Naive thymus-derived CD4-positive, alpha-beta T cell (primary cell): Measurements from ENCODE around the gene PUSL1. TPM values are rescaled to one million over a fixed set of nuclear protein-coding genes. Genes with fewer than 3 reads are reported as not detected.
A peak's percentile ranks its signal among the peaks of the same experiment; 100 is the strongest.

Source experiments
- ATAC-seq: fragments of 150-1000 bp; cut with Tn5 transposase; 2 replicates; pipeline ENCODE4 v1.10.0; 2021; ENCODE audit warnings: mild to moderate bottlenecking, moderate library complexity
- CTCF ChIA-PET: fragments of 350-600 bp; sonication (Branson Sonifier 250); formaldehyde crosslinking; loops from one replicate; lab custom pipeline; 2021; ENCODE audit warnings: antibody characterized with exemption; lab: Charles Lee
- POLR2A ChIA-PET: fragments of 350-600 bp; sonication (Branson Sonifier 250); formaldehyde crosslinking; loops from one replicate; lab custom pipeline; 2021; ENCODE audit warnings: antibody characterized with exemption, inconsistent platforms; lab: Charles Lee
- DNase-seq, 9 donors: peaks; one replicate each; pipeline versions ENCODE4 v3.0.0 to v3.0.0-alpha.2; 2020 to 2022; ENCODE audit warnings: mixed read lengths in 1 of 9
- H3K27ac ChIP-seq: one replicate; pipeline ENCODE4 v1.7.0; 2013; ENCODE audit warnings: mild to moderate bottlenecking, low read depth, low read length, moderate library complexity
- H3K27me3 ChIP-seq, 2 donors: one replicate each; pipeline ENCODE4 v1.7.0; 2013; ENCODE audit warnings: low read length in 2 of 2, mild to moderate bottlenecking in 2 of 2, moderate library complexity in 2 of 2; ENCODE audit not compliant: control insufficient read depth in 2 of 2, insufficient read depth in 2 of 2
- H3K36me3 ChIP-seq, 3 experiments: 1 replicate in 2 of 3; 2 replicates in 1 of 3; pipeline ENCODE4 v1.7.0; 2013; ENCODE audit warnings: low read length in 3 of 3, mild to moderate bottlenecking in 3 of 3, moderate library complexity in 1 of 3; ENCODE audit not compliant: insufficient read depth in 3 of 3, control insufficient read depth in 2 of 3
- H3K4me1 ChIP-seq, 2 donors: one replicate each; pipeline ENCODE4 v1.7.0; 2013; ENCODE audit warnings: low read length in 2 of 2, mild to moderate bottlenecking in 2 of 2, moderate library complexity in 1 of 2; ENCODE audit not compliant: control insufficient read depth in 2 of 2, insufficient read depth in 2 of 2
- H3K4me3 ChIP-seq: 2 replicates; pipeline ENCODE4 v1.7.0; 2013; ENCODE audit warnings: mild to moderate bottlenecking, low read length
- H3K9me3 ChIP-seq, 3 experiments: 1 replicate in 2 of 3; 2 replicates in 1 of 3; pipeline ENCODE4 v1.7.0; 2013; ENCODE audit warnings: low read length in 3 of 3; ENCODE audit not compliant: control insufficient read depth in 2 of 3
- H3K27ac Mint-ChIP-seq, 9 donors: one replicate each; pipeline ENCODE4 v1.8.0; 2020 to 2022; ENCODE audit warnings: mixed read lengths in 9 of 9, mild to moderate bottlenecking in 8 of 9, moderate library complexity in 5 of 9, inconsistent platforms in 2 of 9
- H3K27me3 Mint-ChIP-seq, 5 donors: one replicate each; pipeline ENCODE4 v1.8.0; 2021 to 2022; ENCODE audit warnings: mixed read lengths in 5 of 5, mild to moderate bottlenecking in 1 of 5
- H3K36me3 Mint-ChIP-seq, 5 donors: one replicate each; pipeline ENCODE4 v1.8.0; 2020 to 2022; ENCODE audit warnings: mixed read lengths in 5 of 5, mild to moderate bottlenecking in 3 of 5, inconsistent platforms in 1 of 5
- H3K4me1 Mint-ChIP-seq, 7 donors: one replicate each; pipeline ENCODE4 v1.8.0; 2020 to 2022; ENCODE audit warnings: mixed read lengths in 7 of 7, mild to moderate bottlenecking in 3 of 7, inconsistent platforms in 1 of 7
- H3K4me3 Mint-ChIP-seq, 10 donors: one replicate each; pipeline ENCODE4 v1.8.0; 2020 to 2022; ENCODE audit warnings: mild to moderate bottlenecking in 10 of 10, mixed read lengths in 10 of 10, moderate library complexity in 6 of 10, inconsistent platforms in 2 of 10
- H3K9me3 Mint-ChIP-seq, 11 donors: one replicate each; pipeline ENCODE4 v1.8.0; 2020 to 2022; ENCODE audit warnings: mixed read lengths in 11 of 11, mild to moderate bottlenecking in 4 of 11, inconsistent platforms in 1 of 11, moderate library complexity in 1 of 11
- intact Hi-C, 2 donors: fragments of 100-400 bp; cut with micrococcal nuclease; formaldehyde crosslinking; loops; one replicate each; pipeline ENCODE4 v1.15.1; 2023
- polyA plus RNA-seq, 2 donors: library from polyadenylated mRNA; unstranded; fragments of 300-500 nt; fragmentation: Illumina TruSeq; gene quantifications; one replicate each; pipeline ENCODE4 v1.2.3, GENCODE V29; 2021
- total RNA-seq, 6 experiments: library from RNA in 5 of 6; stranded (reverse) in 5 of 6; gene quantifications; 1 replicate in 5 of 6; 2 replicates in 1 of 6; pipeline ENCODE4 v1.2.3 and lab custom pipeline; 2021 to 2026

PUSL1 gene
- total and polyA plus RNA-seq, 7 experiments from 2014 or later: 16.2 to 26.1 (median 19.4) TPM

DNA sequence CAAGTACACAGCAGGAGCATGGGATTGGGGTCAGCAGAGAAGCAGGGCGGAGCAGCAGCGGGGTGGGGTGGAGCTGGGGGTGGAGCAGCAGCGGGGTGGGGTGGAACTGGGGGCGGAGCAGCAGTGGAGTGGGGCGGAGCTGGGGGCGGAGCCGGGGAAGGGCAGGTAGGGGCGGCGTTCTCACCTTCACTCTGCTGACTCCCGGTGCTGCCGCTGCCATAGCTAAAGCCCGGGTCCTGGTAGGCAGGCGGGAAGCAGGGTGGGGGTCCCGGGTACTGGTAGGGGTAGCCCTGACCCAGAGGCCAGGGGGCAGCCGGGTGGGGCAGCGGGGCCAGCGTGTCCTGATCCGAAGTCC, 29.4 kb downstream of the PUSL1 start:
- intact Hi-C loops: no loop called here
- DNase-seq: peak in 2 of 9 donors; percentile 31 to 62

DNA sequence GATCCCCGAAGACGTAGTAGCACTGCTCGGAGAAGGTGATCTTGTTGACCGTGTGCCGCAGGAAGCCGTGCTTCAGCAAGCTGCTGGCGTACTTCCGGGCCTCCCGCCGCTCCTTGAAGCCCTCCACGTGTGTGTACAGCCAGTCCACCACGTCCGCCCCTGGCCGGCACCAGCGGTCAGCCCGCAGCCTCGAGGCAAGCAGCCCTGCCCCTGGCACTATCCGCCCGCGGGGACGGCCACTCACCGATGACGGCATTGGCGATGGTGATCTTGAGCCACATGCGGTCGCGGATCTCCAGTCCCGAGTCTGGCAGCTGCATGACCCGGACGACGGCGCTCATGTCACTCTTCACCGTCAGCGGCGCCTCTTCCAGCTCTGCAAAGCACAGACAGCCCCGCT, 29.9 kb downstream of the PUSL1 start:
- no peak for ATAC-seq
- CTCF ChIA-PET: no interaction called here

More for the DNA sequence above, 29.4 kb downstream of the PUSL1 start:
- Histone ChIP-seq H3K4me1 (no peaks in the 10 kb centered on the region), H3K27ac (no peak overlapping the region), H3K36me3 (peaks cover 0 to 29% (median 0%) of the 10 kb centered on the region in 3 experiments), H3K4me3 (no peak overlapping the region), H3K9me3 (no peaks in the 10 kb centered on the region), H3K27me3 (no peaks in the 10 kb centered on the region)
- Mint-ChIP-seq H3K4me3 (no peak overlapping the region), H3K9me3 (peaks cover 0 to 4% (median 0%) of the 10 kb centered on the region in 11 donors), H3K27ac (no peak overlapping the region), H3K36me3 (peaks cover 0 to 11% (median 4%) of the 10 kb centered on the region in 5 donors), H3K27me3 (no peaks in the 10 kb centered on the region), H3K4me1 (peaks cover 0 to 2% (median 0%) of the 10 kb centered on the region in 7 donors)
- ChIA-PET POLR2A (no interaction called here), CTCF (no interaction called here)
- ATAC-seq: peak; percentile 60

DNA sequence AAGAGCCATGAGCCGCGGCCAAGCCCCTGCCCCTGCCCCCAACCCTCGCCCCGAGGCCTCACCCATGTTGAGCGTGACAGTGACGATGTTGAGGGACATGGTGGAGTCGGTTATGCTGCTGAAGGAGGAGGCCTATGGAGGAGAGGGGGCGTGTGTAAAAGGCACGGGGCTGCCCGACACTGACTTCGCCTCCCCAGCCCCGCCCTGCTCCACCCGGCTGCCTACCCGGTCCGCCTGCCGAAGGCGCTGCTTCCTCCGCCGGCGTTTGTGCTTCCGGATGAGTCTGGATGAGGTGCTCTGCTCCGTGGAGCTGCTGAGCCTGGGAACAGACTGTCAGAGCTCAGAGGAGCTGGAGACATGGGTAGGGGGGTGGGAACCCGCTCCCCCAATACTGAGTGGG, 31.8 kb downstream of the PUSL1 start:
- DNase-seq (no peak), ATAC-seq (no peak)
- H3K4me1 Mint-ChIP-seq: peaks cover 0 to 7% (median 0%) of the 10 kb centered on the region in 7 donors
- Histone ChIP-seq H3K27me3 (no peaks in the 10 kb centered on the region), H3K9me3 (no peaks in the 10 kb centered on the region), H3K36me3 (peaks cover 0 to 29% (median 0%) of the 10 kb centered on the region in 3 experiments), H3K4me3 (no peak overlapping the region), H3K4me1 (no peaks in the 10 kb centered on the region), H3K27ac (no peak overlapping the region)
- no peak overlapping the region for H3K27ac Mint-ChIP-seq
- H3K27me3 Mint-ChIP-seq: no peaks in the 10 kb centered on the region
- CTCF ChIA-PET: no interaction called here
- peaks cover 0 to 11% (median 4%) of the 10 kb centered on the region in 5 donors for H3K36me3 Mint-ChIP-seq
- H3K4me3 Mint-ChIP-seq: no peak overlapping the region
- POLR2A ChIA-PET: no interaction called here
- peaks cover 0 to 4% (median 0%) of the 10 kb centered on the region in 11 donors for H3K9me3 Mint-ChIP-seq
- intact Hi-C loops: no loop called here

More for the DNA sequence above, 29.9 kb downstream of the PUSL1 start:
- H3K27me3 ChIP-seq: no peaks in the 10 kb centered on the region
- Mint-ChIP-seq H3K9me3 (peaks cover 0 to 4% (median 0%) of the 10 kb centered on the region in 11 donors), H3K4me3 (no peak overlapping the region), H3K27ac (no peak overlapping the region), H3K36me3 (peaks cover 0 to 11% (median 4%) of the 10 kb centered on the region in 5 donors), H3K4me1 (peaks cover 0 to 5% (median 0%) of the 10 kb centered on the region in 7 donors), H3K27me3 (no peaks in the 10 kb centered on the region)
- intact Hi-C loops: no loop called here
- POLR2A ChIA-PET: no interaction called here
- H3K4me3 ChIP-seq: no peak overlapping the region
- no peaks in the 10 kb centered on the region for H3K9me3 ChIP-seq
- peaks cover 0 to 29% (median 0%) of the 10 kb centered on the region in 3 experiments for H3K36me3 ChIP-seq
- H3K4me1 ChIP-seq: no peaks in the 10 kb centered on the region
- no peak overlapping the region for H3K27ac ChIP-seq
- no peak for DNase-seq

DNA sequence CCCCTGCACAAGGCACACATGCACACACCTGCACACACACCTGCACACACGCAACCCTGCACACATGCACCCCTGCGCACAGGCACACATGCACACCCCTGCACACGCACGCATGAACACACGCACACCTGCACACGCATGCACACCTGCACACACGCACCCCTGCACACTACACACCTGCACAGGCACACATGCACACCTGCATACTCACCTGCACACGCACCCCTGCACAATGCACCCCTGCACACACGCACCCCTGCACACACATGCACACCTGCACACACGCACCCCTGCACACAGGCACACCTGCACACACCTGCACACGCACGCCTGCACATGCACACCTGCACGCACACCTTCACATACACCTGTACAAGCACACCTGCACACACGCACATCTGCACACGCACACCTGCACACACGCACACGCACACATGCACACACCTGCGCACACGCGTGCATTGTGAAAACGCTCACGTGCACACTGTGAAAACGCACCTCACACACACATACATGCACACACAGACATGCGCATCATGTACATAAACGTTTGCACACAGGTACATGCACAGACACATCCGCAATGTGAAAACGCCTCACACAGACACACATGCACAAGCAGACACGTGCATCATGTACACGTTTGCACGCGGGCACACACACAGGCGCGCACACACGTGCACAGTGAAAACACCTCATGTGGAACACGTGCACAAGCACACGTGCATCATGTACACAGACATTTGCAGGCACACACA, 32.6 kb downstream of the PUSL1 start:
- H3K27ac Mint-ChIP-seq: peak overlapping the region in 2 of 9 donors; percentile 6 to 19
- ChIA-PET CTCF (no interaction called here), POLR2A (no interaction called here)
- intact Hi-C loops: no loop called here
- H3K4me1 Mint-ChIP-seq: peaks cover 0 to 7% (median 0%) of the 10 kb centered on the region in 7 donors
- no peaks in the 10 kb centered on the region for H3K27me3 Mint-ChIP-seq
- Histone ChIP-seq H3K36me3 (peaks cover 0 to 29% (median 0%) of the 10 kb centered on the region in 3 experiments), H3K4me1 (no peaks in the 10 kb centered on the region), H3K27ac (no peak overlapping the region), H3K27me3 (no peaks in the 10 kb centered on the region), H3K9me3 (no peaks in the 10 kb centered on the region), H3K4me3 (no peak overlapping the region)
- H3K36me3 Mint-ChIP-seq: peaks cover 0 to 11% (median 4%) of the 10 kb centered on the region in 5 donors
- DNase-seq: no peak
- H3K9me3 Mint-ChIP-seq: peaks cover 0 to 4% (median 0%) of the 10 kb centered on the region in 11 donors
- H3K4me3 Mint-ChIP-seq: no peak overlapping the region
- ATAC-seq: no peak

DNA sequence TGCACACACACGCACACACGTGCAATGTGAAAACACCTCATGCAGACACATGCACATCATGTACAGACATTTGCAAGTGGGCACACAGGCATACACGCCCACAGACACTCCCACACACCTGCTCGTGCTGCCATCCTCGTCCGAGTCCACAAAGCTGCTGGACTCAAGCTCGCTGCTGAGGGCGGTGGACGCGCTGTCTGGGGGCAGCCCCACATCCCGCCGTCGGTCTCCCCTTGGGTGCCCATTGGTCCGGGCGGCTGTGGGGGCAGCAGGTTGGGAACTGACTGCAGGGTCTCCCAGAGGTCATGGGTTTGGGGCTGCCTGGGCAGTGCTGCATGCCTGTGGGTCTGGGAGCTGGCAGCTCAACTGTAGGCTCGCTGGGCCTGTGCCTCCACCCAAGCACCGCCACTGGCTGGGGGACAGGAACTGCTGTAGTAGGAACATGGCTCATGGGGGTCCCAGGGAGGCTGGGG, 33.2 kb downstream of the PUSL1 start:
- intact Hi-C loops: no loop called here
- CTCF ChIA-PET: no interaction called here
- POLR2A ChIA-PET: no interaction called here
- Mint-ChIP-seq H3K9me3 (peaks cover 0 to 4% (median 0%) of the 10 kb centered on the region in 11 donors), H3K4me1 (peaks cover 0 to 9% (median 1%) of the 10 kb centered on the region in 7 donors), H3K36me3 (peaks cover 0 to 11% (median 4%) of the 10 kb centered on the region in 5 donors), H3K27me3 (no peaks in the 10 kb centered on the region), H3K4me3 (no peak overlapping the region), H3K27ac (no peak overlapping the region)
- no peaks in the 10 kb centered on the region for H3K9me3 ChIP-seq
- no peak for DNase-seq
- H3K27ac ChIP-seq: no peak overlapping the region
- no peaks in the 10 kb centered on the region for H3K27me3 ChIP-seq
- peaks cover 0 to 29% (median 0%) of the 10 kb centered on the region in 3 experiments for H3K36me3 ChIP-seq
- no peaks in the 10 kb centered on the region for H3K4me1 ChIP-seq
- no peak for ATAC-seq
- no peak overlapping the region for H3K4me3 ChIP-seq

DNA sequence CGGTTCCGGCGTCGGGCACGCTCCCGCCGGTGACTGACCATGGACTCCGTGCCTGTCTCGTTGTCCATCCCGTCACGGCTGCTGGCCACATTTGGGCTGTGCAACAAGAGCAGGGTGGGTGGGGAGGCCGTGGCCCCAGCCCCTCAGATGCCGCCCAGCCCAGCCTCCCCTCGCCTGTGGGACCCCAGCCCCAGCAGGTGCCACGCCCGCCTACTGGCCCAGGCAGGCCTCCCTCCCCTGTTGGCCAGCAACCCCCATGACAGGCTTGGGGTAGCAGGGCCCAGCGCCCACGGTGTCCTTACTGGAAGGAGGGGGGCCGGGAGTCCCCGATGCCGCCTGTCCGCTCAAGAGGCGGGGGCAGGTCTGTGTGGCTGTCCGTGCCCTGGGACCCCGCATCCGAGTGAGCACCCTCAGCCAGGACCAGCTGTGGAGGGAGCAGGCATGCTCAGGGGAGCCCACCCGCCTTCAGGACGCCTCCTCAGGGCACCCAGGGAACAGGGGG, 33.7 kb downstream of the PUSL1 start:
- ChIA-PET POLR2A (no interaction called here), CTCF (no interaction called here)
- Mint-ChIP-seq H3K4me3 (no peak overlapping the region), H3K4me1 (peaks cover 5 to 14% (median 6%) of the 10 kb centered on the region in 7 donors), H3K9me3 (peaks cover 0 to 4% (median 0%) of the 10 kb centered on the region in 11 donors), H3K27ac (no peak overlapping the region), H3K27me3 (no peaks in the 10 kb centered on the region), H3K36me3 (peaks cover 0 to 11% (median 4%) of the 10 kb centered on the region in 5 donors)
- Histone ChIP-seq H3K27ac (no peak overlapping the region), H3K36me3 (peaks cover 0 to 29% (median 0%) of the 10 kb centered on the region in 3 experiments), H3K4me1 (no peaks in the 10 kb centered on the region), H3K27me3 (no peaks in the 10 kb centered on the region), H3K4me3 (no peak overlapping the region), H3K9me3 (no peaks in the 10 kb centered on the region)
- intact Hi-C loops: no loop called here
- DNase-seq (no peak), ATAC-seq (no peak)
